LNCaP clone FGC (cell line): ENCODE results near the gene RUNX3.
"Not testable (repeated sequence)": the region's sequence is repeated elsewhere in the genome, so short reads cannot be mapped to it uniquely, and the experiment has no call there.

ENCODE experiments used
- DNase-seq: peaks from one replicate; pipeline ENCODE4 v3.0.0-alpha.2; 2011; ENCODE audit warnings: low read depth
- H3K4me3 ChIP-seq: 2 replicates; pipeline ENCODE4 v1.5.1; 2011; ENCODE audit warnings: mild to moderate bottlenecking, low read depth, low read length, control low read depth
- TF ChIP-seq, protein P1 (sequence below): IDR thresholded peaks from 2 replicates; pipeline ENCODE4 v1.5.1; 2012; ENCODE audit warnings: mild to moderate bottlenecking; ENCODE audit not compliant: control insufficient read depth, insufficient read depth; ENCODE audit errors: extremely low read depth

RUNX3 gene

DNA sequence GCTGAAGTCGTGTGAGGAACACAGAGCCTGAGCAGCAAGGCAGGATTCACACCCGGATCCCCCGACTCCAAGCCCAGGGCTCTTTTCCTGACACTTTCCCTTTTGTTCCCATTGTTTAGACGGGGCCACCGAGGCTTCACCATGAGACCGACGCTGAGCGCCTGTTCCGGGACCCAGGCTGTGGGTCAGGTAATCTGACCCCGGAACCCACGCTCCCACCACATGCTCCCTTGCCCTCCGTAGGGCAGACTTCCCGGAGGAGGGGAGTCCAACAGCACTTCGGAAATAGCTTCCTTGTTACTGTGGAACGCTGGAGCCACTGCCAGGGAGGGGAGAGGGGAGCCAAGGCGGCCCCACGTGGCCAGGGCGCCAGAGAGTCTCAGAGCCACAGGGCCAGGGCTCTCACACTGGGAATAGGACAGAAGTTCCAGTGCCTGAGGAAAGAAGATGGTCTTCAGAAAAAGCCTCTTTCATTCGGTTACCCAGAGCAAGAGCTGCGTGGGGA, 18.4 kb downstream of the RUNX3 start:
- TF ChIP-seq, protein P1, sequence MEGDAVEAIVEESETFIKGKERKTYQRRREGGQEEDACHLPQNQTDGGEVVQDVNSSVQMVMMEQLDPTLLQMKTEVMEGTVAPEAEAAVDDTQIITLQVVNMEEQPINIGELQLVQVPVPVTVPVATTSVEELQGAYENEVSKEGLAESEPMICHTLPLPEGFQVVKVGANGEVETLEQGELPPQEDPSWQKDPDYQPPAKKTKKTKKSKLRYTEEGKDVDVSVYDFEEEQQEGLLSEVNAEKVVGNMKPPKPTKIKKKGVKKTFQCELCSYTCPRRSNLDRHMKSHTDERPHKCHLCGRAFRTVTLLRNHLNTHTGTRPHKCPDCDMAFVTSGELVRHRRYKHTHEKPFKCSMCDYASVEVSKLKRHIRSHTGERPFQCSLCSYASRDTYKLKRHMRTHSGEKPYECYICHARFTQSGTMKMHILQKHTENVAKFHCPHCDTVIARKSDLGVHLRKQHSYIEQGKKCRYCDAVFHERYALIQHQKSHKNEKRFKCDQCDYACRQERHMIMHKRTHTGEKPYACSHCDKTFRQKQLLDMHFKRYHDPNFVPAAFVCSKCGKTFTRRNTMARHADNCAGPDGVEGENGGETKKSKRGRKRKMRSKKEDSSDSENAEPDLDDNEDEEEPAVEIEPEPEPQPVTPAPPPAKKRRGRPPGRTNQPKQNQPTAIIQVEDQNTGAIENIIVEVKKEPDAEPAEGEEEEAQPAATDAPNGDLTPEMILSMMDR = no peak
- no peak overlapping the region for H3K4me3 ChIP-seq

DNA sequence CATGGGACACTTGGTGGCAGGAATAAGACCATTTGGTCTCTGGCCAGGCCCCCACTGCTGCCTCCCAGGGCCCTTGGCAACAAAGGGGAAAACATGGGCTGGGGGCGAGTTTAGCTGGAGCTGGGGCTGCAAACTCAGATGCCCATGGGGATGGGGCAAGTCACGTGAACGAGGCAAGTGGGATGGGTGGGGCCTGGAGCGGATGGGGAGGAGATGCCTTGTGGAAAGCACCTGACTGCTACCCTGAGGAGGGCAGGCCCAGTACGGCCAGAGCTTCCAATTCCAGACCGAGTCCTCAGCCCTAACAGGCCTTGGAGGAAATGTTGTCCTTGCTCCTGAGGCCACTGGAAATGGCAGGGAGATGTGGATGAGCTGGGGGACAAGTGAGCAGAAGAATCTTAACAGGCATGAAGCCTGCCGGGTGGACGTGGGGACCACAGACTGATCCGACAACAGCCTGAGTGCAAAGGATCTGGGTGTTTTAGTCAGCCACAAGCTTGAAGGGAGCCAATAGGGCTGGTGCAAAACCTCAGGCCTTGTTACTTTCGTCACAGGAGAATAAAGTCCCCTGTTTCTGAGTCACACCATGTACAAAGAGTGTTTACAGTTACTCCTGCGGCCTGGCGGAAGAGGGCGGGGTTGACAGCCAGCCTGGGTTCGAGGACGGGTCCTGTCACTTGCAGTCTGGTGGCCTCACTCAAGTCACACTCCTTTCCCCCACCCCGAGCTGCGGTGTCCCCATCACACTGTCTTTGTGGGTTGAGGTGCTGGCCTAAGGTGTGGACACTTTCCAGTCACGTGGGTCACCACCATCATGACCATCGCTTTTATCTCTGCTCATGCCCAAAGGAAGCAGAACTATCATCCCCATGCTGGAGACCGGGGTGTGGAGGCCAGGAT, 19.1 kb downstream of the RUNX3 start:
- TF ChIP-seq, protein P1 = no peak
- DNase-seq = no peak
- no peak overlapping the region for H3K4me3 ChIP-seq

More for the DNA sequence above, 18.4 kb downstream of the RUNX3 start:
- no peak for DNase-seq

DNA sequence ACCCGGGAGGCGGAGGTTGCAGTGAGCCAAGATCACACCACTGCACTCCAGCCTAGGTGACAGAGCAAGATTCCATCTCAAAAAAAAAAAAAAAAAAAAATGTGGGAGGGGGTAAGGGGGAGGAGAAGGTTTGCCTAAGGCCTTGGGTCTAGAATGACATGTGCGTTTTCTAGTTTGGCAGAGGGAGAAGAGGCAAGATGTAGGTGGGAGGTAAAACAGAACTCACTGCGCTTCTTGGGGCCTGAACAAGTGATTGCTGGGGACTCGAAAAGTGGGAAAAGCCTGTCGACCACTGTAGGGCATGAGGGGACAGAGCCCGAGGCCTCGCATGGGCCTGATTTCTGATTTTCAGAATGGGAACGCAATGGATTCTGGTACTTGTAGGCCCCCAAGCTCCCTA, 19.9 kb downstream of the RUNX3 start:
- no peak overlapping the region for H3K4me3 ChIP-seq
- TF ChIP-seq, protein P1 = no peak
- DNase-seq = no peak

DNA sequence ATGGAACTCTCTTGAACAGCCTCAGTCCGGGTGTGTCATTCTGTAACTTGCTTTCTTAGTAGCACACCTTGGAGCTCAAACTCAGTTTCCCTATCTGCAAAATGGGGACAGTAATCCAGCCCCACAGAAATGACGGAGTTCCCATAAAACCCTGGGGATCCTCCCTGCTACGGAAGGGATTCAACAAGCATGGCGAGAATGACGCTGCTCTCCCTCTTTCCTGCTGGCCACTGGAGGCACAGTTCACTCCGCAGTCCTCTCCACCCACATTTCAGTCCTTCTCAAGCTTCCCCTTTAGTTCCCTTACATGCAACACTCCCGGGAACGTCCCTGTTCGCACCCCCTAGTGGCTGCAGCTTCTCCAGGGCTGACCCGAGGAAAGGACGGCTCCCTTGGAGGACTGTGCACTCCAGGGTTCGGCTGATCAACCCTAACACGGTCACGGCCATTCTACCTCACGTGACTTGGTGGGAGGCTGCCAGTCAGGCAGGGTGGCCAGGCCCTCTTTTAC, 20.6 kb downstream of the RUNX3 start:
- H3K4me3 ChIP-seq = no peak overlapping the region
- DNase-seq = no peak

DNA sequence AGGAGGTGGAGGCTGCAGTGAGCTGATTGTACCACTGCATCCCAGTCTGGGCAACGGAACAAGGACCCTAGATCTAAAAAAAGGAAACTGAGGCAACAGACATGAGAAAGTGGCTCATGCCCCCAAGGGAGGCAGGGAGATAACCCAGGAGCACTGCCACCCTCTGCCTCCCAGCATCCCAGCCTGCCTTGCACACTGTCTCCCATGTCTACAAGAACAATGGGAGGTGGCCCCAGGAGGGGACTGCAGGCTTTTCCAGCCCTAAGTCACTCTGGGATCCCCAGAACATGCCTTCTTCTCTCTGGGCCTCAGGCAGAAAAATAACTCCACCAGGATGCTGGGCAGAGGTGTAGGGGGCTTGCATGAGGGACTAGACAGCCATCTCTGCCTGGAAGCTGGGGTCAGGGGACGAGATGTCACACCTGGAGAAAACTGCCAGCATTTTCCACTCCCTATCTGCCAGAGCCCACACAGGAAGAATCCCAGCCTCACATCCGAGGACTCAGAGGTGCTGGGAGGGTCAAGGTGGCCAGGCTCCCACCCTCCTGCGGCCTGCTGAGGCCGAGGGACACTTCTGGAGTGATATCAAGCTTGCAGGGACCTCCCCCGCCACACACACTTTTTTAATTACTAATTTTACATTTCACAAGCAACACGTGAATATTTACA, 21.4 kb downstream of the RUNX3 start:
- TF ChIP-seq, protein P1 = no peak
- no peak for DNase-seq
- H3K4me3 ChIP-seq = no peak overlapping the region

More for the DNA sequence above, 20.6 kb downstream of the RUNX3 start:
- TF ChIP-seq, protein P1 = no peak

DNA sequence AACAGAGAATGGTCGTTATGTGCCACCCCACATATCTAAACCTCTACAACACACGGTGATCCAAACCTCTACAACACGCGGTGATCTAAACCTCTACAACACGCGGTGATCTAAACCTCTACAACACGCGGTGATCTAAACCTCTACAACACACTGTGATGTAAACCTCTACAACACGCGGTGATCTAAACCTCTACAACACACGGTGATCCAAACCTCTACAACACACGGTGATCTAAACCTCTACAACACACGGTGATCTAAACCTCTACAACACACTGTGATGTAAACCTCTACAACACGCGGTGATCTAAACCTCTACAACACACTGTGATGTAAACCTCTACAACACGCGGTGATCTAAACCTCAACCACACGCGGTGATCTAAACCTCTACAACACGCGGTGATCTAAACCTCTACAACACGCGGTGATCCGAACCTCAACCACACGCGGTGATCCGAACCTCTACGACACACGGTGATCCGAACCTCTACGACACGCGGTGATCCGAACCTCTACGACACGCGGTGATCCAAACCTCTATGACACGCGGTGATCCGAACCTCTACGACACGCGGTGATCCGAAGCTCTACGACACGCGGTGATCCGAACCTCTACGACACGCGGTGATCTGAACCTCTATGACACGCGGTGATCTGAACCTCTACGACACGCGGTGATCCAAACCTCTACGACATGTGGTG, 22.3 kb downstream of the RUNX3 start:
- H3K4me3 ChIP-seq, DNase-seq: not testable (repeated sequence)
